HG03280 (cell line): ENCODE results near the gene LSM7.

ENCODE experiments used
- ATAC-seq: cut with Tn5 transposase; IDR thresholded peaks from one replicate; pipeline ENCODE4 v1.9.1; 2021; ENCODE audit warnings: mild to moderate bottlenecking, moderate library complexity; ENCODE audit not compliant: unreplicated experiment

LSM7 gene

DNA sequence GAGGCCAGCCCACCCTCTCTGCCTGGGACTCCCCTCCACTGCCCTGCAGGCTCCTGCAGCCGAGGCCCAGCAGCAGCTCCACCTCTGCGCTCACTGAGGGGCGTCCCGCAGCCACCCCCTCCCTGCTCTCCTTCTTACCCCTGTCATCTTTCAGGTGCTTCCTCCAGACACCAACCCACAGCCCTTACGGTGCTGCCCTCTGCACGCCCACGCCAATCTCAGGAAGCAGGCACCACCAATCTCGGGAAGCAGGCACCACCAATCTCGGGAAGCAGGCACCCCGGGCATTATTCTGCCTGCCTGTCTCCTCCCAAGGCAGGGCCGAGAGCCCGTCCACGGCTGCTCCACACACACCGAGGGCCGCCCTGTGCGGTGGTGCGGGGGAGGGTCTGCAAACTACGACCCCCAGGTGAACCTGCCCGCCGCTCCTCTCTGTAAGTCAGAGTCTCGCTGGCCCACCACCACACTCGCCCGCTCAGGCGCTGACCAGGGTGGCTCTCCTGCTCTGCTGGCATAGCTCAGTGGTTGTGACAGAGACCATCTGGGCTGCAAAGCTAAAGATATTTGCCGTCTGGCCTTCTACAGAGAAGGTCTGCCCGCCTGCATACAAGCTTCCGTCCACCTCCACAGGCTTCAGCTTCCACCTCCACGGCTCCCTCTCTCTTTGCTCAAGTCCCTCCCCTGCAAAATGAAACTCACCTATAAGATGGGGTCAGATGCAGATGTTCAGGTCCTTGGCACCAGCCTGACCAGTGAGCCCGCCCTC lies 2.9 kb downstream of the LSM7 start:
- ATAC-seq: no peak

DNA sequence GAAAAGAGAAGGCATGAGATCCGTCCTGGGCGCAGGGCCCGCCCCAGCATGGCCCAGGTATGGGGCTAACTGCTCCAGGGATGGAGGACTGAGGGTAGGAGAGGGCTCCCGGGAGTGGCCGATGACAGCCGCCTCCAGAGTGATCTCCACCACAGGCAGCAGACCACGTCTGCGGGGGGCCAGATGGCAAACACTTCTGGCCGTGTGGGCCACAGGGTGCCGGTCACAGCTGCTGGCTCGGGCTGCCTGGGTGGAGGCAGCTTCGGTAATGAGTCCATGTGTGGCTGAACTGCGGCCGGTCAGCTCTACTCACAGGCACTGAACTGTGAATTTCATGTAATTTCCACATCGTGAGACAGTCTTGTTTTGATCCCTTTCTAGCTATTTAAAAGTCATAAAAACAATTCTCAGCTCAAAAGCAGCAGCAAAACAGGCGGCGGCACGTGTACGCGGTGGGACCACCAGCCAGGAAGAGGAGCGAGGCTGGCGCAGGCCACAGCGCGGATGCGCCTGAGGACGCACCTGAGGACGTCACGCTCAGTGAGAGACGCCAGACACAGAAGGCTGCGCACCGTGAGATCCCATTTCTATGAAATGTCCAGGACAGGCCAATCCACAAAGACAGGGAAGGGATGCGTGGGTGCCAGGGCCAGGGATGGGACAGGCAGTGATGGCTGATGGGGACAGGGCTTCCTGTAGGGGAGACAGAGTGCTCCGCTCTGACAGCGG lies 4.0 kb downstream of the LSM7 start:
- ATAC-seq: no peak

DNA sequence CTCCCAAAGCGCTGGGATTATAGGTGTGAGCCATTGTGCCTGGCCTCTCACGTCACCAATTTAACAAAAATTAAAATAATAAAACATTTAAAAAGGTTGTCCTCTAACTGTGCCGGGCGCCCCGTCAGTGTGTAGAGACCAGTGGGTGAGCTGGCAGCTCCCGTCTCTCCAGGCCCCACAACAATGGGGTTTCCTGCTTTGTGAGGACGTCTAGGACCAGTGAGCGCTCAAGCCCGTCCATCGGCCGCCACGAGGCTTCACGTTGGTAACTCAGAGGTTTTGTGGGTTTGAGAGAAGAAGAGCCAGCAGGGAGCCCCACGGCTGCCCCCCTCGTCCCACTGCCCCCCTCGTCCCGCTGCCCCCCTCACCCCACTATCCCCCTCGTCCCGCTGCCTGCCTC lies 4.7 kb downstream of the LSM7 start:
- no peak for ATAC-seq

DNA sequence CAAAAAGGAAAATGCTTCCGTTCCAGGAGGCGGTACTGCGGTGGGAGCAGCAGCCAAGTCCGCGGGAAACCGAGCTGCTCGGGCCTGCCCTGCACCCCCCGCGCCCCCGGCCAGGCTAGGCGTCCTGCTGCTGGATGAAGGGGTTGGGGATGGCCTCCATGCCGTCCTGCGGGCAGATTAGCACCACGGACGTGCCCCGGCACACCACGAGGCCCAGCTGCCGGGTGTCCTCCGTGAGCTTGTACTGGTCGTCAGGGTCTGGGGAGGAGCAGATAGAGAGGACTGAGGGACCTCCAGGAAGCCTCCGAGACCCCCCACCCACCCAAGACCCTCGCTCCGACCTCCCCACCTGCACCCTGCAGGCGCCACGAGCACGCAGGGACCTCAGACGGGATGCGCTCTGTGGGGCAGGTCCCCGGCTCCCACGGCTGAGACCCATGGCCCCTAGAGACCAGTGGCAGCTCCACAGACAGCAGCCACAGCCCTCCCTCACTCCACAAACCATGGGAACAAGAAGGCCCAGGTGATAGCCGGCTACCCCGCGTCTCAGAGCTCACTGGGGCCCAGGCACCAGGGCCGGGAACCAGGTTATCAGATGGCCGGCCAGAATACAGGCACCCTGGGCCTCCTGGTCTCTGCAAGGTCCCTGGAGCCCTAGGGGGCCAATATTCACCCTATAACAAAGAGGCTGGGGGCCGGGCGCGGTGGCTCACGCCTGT lies 6.7 kb downstream of the LSM7 start:
- no peak for ATAC-seq

DNA sequence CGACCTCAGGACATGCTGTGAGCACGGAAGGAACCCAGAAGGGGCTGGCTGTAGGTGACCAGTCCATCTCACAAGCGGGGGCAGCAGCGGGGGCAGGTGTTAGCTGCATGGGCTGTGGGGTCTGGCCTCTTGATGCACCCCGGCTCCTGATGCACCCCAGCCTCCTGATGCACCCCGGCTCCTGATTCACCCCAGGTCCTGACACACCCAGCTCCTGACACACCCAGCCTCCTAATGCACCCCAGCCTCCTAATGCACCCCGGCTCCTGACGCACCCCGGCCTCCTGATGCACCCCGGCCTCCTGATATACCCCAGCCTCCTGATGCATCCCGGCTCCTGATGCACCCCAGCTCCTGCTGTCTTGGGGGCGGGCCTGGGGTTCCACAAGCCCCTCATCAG lies 7.4 kb downstream of the LSM7 start:
- ATAC-seq: no peak

DNA sequence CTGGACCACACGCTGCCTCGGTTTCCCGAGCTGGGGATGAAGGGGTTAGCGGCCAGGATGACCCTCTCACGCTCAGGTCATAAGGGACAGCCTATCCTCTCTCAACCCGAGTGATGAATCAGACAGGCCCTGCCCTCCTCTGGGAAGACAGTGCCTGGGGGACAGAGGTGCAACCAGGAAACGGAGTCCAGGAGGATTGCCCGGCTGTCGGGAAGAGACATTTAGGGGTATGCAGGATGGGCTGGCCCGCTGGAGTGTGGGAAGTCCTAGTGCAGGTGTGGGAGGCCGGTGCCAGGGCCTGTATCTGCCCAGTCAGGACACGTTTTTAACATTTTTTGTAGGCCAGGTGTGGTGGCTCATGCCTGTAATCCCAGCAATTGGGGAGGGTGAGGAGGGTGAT lies 8.3 kb downstream of the LSM7 start:
- no peak for ATAC-seq

DNA sequence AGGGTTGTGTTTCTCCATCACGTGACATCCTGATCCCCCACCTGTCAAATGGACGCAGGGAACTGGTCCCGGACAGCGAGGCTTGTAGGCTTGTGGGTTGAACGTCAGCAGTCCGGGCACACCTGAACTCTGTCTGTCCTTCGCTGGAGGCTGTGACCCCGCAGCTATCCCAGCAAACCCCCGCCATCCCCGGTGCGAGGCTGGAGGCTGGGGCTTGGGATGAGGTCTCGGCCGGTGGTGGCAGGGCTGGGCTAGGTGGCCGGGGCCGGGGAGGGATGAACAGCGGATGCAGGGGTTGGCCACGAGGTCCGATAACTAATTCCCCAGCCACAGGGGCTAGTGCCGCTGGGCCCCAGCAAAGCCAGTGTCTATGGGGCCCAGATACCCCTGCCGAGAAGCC lies 8.8 kb downstream of the LSM7 start:
- ATAC-seq: no peak

DNA sequence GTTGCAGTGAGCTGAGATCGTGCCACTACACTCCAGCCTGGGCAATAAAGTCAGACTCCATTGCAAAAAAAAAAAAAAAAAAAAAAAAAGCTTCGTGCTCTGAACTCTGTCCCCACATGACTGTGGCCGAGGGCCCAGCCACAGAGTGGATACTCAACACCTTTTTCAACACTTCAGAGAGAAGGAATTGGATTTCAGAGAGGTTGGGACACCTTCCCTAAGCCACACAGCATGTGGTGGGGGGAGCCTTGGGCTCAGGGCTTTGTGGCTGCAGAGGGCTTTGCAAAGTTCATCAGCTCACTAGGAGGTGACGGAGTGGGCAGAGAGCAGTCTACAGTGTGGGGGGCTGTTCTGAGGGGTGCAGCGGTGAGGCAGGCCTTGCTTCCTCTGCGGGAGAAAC lies 9.5 kb downstream of the LSM7 start:
- no peak for ATAC-seq

DNA sequence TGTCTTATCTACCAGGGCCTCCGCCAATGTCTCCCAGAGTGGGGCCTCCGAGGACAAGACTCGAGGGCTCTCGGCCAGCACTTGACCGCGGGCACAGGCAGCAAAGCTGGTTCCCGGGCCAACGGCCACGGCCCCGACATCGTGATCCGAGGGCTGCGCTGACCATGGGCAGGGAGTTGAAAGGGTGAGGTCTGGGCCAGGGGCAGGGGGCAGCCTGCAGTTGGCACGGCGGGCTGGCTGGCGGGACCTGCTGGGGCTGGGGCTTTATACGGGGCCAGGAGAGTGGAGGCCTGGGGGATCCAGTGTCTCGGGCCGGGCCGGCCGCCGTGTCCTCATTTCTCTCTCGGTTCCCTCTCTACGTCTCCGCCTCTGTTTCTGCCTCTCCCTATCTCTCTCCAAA lies 10.6 kb downstream of the LSM7 start:
- no peak for ATAC-seq

DNA sequence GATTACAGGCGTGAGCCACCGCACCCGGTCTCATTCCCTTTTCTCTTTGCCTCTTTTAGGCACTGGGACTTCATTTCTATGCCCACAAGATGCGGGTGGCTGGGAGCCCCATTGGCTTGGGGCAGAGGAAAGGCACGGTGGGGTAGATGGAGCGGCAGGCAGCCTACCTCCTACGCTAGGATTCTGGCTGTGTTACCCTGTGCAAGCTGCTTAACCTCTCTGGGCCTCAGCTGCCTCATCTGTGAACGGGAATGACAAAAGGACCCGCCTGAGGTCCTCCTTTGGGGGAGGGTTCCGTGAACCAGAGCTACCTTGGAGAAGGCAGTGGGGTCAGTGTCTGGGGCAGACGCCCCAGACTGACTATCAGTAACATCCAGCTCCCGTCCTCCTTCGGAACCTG lies 11.1 kb downstream of the LSM7 start:
- no peak for ATAC-seq

DNA sequence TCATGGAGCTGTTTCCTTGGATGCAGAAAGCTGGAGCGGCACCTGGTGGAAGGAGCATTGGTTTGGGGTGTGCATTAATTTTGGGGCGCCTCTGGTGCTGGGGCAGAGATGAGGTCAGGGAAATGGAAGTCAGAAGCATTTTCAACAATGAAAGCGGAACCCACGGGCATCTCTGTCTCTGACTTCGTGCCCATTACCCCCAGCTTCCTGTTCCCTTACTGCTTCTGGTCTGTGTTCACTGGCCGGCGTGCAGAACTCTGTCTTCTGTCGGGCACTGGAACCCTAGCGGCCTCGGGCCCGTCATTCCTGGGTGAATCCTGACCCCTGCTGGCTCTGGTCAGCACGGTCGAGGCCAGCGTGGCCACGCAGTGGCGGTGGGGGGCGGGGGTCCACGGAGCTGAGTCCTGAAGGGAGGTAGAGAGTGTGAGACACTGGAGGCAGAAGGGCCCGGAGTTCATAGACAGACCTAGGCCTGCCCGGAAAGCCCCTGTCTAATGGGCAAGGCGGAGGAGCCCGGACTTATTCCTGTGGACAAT lies 12.5 kb downstream of the LSM7 start:
- no peak for ATAC-seq

DNA sequence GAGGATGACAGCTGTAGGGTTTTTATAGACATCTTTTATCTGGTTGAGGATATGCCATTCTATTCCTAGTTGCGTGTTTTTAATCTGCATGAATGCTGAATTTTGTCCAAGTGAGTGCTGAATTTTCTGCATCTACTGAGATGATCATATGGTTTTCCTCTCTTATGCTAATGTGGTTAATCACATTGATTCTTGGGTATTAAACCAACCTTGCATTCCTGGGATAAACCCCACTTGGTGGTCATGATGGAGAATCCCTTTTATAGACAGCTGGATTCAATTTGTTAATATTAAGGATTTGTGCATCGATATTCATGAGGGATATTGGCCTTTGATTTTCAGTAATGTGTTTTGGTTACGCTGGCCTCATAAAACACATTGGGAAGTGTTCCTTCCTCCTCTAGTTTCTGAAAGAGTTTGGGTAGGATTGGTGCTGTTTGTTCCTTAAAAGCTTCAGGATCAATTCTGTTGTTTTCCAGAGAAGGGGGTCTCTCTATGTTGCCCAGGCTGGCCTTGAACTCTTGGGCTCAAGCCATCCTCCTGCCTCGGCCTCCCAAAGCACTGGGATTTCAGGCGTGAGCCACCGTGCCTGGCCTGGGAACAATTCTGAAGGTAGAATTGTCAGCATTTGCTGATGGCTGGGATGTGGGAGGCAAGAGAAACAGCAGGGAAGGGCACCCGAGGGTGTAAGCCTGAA lies 13.1 kb downstream of the LSM7 start:
- ATAC-seq: no peak

DNA sequence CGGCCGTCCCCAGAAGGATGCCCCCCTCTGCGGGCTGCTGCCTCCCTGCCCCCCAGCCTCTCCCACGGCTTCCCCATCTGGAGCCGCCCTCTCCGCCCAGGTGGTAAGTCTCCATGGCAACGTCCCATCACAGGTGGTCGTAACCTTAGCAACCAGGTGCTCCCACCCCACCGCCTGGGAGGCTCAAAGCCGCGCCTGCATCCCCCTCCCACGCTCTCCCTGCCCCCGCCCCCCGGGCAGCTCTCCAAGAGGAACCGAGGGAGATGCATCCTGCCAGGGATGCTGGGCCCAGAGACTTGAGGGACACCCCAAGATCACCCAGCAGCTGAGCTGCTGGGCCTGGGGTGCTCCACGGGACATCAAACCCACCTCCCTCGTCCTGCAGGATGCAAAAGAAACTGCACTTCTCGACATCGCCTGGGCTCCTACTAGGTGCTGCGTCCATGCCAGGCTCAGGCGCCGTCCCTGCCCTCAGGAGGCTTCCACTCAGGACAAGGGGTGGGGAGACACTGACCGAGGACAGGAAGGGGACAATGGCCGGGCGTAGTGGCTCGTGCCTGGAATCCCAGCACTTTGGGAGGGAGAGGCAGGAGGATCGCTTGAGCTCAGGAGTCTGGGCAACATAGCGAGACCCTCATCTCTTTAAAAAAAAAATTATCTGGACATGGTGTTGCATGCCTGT lies 15.4 kb downstream of the LSM7 start:
- no peak for ATAC-seq

DNA sequence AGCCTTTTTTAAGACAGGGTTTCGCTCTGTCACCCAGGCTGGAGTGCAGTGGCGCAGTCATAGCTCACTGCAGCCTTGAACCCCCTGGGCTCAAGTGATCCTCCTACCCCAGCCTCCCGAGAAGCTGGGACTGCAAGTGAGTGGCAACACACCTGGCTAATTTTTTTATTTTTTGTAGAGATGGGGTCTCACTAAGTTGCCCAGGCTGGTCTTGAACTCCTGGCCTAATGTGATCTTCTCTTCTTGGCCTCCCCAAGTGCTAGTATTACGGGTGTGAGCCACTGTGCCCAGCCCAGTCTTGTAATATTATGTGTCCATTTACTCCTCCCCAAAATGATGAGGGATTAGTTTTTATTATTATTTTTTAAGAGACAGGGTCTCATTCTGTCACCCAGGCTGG lies 17.3 kb downstream of the LSM7 start:
- ATAC-seq: no peak

DNA sequence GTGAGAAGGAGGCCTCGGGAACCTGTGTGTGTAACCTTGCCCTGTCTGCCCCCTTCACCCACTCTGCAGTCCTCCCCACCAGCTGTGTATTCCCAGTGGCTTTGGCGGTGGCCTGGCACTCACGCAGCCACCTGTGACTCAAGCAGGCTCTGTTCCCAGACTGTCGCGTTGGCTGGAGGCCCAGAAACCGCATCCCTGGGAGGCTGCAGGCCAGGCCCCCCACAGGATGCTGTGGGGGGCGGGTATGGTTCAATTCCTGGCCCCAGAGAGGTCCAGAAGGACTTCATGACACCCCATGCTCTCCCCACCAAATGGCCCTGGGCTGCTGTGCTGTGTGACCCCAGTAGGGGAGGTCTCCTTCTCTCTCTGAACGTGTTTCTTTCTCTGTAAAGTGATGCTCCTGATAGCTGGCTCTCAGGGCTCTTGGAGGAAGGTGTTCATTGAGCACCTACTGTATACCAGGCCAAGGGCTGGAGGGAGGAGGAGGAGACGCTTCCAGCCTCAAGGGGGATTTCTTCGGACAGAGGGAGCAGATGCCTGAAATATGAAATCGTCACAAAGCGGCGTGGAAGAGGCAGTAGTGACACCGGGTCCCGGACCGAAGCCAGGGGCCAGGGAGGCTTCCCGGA lies 18.5 kb downstream of the LSM7 start:
- ATAC-seq: no peak

DNA sequence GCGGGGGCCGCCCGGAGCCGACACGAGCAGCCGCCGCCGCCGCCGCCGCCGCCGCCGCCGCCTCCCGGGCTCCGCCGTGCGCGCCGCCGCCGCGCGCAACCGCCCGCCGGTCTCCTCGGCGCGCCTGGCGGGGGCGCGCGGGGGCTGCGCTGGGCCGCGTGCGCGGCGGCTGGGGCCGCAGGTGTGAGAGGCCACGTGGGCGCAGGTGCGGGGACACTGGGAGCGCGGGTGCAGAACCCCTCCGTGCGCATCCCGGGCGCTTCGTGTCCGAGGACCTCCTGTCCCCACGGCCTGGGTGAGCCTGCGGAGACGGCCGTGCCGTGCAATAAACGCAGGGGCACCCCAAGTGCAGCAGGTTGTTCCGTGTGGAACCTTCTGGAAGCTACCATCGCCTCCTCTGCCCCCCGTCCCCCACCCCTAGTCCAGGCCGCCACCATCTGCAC lies 20.3 kb downstream of the LSM7 start, which contains the start of gene LINGO3:
Gene LINGO3 (minus strand): TSS at position 41 of the 443 bp plus-strand sequence. CDS start 16,378 bp downstream, outside the sequence.
- no peak for ATAC-seq

DNA sequence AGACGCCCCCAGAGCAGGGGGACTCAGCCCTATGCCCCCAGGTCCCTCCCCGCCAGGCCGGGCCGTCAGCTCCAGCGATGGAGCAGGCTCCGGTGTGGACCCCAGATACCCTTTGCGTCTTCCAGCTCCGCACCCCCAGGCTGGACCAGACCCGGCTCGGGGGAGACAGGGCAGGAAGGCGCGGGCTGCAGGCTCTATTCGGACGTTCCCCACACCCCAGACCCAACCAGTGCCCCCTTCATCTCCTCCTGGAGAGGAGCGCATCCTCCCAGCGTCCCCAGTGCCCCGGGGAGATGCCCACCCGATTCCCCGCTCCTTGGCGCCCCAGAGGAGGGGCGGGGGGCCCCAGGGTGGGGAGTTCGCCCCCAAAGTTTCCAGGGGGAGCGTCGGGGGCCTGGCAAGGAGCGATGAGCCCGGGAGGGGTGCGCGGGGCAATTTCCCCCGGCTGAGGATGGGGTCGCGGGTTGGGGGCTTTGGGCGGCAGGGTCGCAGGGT lies 20.8 kb downstream of the LSM7 start:
- no peak for ATAC-seq

DNA sequence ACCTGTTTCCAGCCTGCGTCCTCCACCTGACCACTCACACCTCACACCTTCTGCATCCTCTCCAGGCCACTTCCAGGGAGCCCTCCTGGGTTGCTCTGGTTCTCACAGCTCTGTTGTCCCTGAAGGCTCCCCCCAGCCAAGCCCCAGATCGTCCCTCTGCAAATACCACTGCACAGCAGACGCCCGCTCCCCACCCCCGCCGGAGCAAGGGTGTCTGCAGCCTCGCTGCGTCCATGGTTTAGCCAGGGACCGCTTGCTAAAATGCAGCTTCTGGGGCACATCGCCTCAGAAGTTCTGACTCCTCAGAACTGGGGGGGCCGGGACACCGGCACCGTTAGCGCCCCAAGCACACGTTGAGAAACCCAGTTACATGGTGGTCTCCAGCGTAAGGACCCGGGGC lies 21.4 kb downstream of the LSM7 start:
- ATAC-seq: no peak

DNA sequence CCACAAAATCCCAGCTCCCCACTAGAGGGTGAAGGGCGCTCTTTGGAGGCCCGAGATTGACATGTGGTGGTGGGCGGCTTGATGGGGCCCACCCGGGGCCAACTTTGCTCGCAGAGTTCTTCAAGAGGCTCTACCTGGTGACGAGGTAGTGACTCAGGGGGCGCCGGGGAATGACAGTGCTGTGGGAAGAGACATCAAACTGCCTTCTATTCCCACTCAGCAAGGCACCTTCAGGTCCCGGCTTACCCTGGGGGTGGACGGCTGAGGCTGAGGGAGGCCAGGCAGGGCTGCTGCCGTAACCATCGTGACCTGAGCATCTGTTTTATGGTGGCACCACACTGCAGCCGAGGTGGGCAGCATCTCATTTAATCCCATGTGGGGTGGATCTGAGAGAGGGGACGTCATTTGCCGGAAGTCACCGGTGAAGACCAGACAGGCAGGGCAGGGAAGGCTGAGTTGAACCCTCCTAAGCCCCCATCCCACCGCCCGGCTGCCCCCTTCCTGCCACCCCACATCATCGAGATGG lies 22.0 kb downstream of the LSM7 start:
- ATAC-seq: no peak
